K562 (cell line): ENCODE measurements around the gene FAM118B. TPM values are rescaled to one million over a fixed set of nuclear protein-coding genes. Genes with fewer than 3 reads are reported as not detected.

Experiments
- CREBBP ChIP-seq: IDR thresholded peaks from one replicate; pipeline ENCODE4 v1.6.1; 2012; ENCODE audit warnings: low read depth, mild to moderate bottlenecking, control low read depth, inconsistent platforms, low read length
- DIDO1 ChIP-seq: fragments of 450-650 bp; IDR thresholded peaks from 2 replicates; pipeline ENCODE4 v1.6.1; 2016; ENCODE audit warnings: low read depth, missing biosample characterization, missing genetic modification characterization
- EGR1 ChIP-seq: fragments of 450-650 bp; conservative IDR thresholded peaks from 2 replicates; pipeline ENCODE4 v1.6.1; 2017; ENCODE audit warnings: mild to moderate bottlenecking
- GABPB2 ChIP-seq: fragments of 250-450 bp; sonication (Bioruptor Pico); conservative IDR thresholded peaks from 2 replicates; pipeline ENCODE4 v1.5.1; 2021; ENCODE audit warnings: mild to moderate bottlenecking
- GTF2E2 ChIP-seq: fragments of 200-800 bp; sonication (Bioruptor generic); IDR thresholded peaks from 2 replicates; pipeline ENCODE4 v1.6.1; 2016; ENCODE audit warnings: missing genetic modification characterization, missing compliant biosample characterization
- KDM5B ChIP-seq: fragments of 200-600 bp; sonication (generic); IDR thresholded peaks from 2 replicates; pipeline ENCODE4 v1.6.1; 2012; ENCODE audit warnings: low read depth, mild to moderate bottlenecking, moderate library complexity, low read length, control low read depth, inconsistent platforms; ENCODE audit not compliant: insufficient replicate concordance
- KLF13 ChIP-seq: fragments of 450-650 bp; IDR thresholded peaks from 2 replicates; pipeline ENCODE4 v1.6.1; 2016; ENCODE audit warnings: missing genetic modification characterization, low read depth, mild to moderate bottlenecking, missing compliant biosample characterization, moderate library complexity, borderline replicate concordance
- MED1 ChIP-seq: sonication (generic); formaldehyde crosslinking; IDR thresholded peaks from 2 replicates; pipeline ENCODE4 v1.8.1; 2023; ENCODE audit warnings: missing genetic modification reagents, borderline replicate concordance
- PHB2 ChIP-seq: fragments of 450-650 bp; IDR thresholded peaks from 2 replicates; pipeline ENCODE4 v1.6.1; 2017; ENCODE audit warnings: low read depth
- RBBP5 ChIP-seq: fragments of 200-600 bp; sonication (generic); IDR thresholded peaks from 2 replicates; pipeline ENCODE4 v1.6.1; 2012; ENCODE audit warnings: borderline replicate concordance, mild to moderate bottlenecking, low read length, control low read depth, inconsistent platforms; ENCODE audit not compliant: insufficient read depth, poor library complexity, severe bottlenecking
- RBM14 ChIP-seq: fragments of 200-400 bp; formaldehyde crosslinking; IDR thresholded peaks from 2 replicates; pipeline ENCODE4 v1.6.1; 2018; ENCODE audit warnings: low read depth, mild to moderate bottlenecking, low read length, moderate library complexity, borderline replicate concordance; ENCODE audit not compliant: insufficient read depth
- TBP ChIP-seq: optimal IDR thresholded peaks from 2 replicates; pipeline ENCODE3; 2011; ENCODE audit warnings: low read depth, low read length, improper control_type of control experiment
- polyA plus RNA-seq, 8 experiments: library from polyadenylated mRNA; depleted of rRNA in 4 of 8; stranded (reverse) in 5 of 8; unstranded in 3 of 8; fragments of >200 nt; fragmentation: Nextera tagmentation in 2 of 8; fragmentation: Illumina TruSeq in 1 of 8; extraction: Ambion mirVana in 2 of 8; extraction: Trizol in 1 of 8; gene quantifications; 2 replicates each; pipeline versions ENCODE4 v1.2.1 to v1.2.3, GENCODE V29; 2011 to 2014; ENCODE audit warnings: inconsistent platforms in 1 of 8, missing spikeins in 1 of 8
- total RNA-seq, 7 experiments: library from RNA; depleted of rRNA in 6 of 7; stranded (reverse); fragments of >200 nt in 6 of 7; fragmentation: Illumina TruSeq in 2 of 7; extraction: Trizol in 2 of 7; gene quantifications; 2 replicates each; pipeline versions ENCODE4 v1.2.1 to v1.2.3, GENCODE V29; 2011 to 2021; ENCODE audit warnings: low replicate concordance in 1 of 7
- TF ChIP-seq, protein P1 (sequence below), 2 experiments: IDR thresholded peaks in 1 of 2; conservative IDR thresholded peaks in 1 of 2; 2 replicates each; pipeline ENCODE4 v1.6.1; 2016; ENCODE audit warnings: low read depth in 2 of 2, mild to moderate bottlenecking in 1 of 2, missing compliant biosample characterization in 1 of 2, missing genetic modification characterization in 1 of 2, moderate library complexity in 1 of 2
- TF ChIP-seq, protein P2 (sequence below), 3 experiments: fragments of 200-800 bp in 1 of 3; fragments of 250-450 bp in 1 of 3; fragments of 450-650 bp in 1 of 3; sonication (Bioruptor Pico) in 1 of 3; sonication (Bioruptor generic) in 1 of 3; formaldehyde crosslinking in 1 of 3; IDR thresholded peaks; 2 replicates each; pipeline versions ENCODE4 v1.6.1 to v1.8.0; 2016 to 2022; ENCODE audit warnings: mild to moderate bottlenecking in 2 of 3, missing genetic modification characterization in 2 of 3, missing compliant biosample characterization in 1 of 3, moderate library complexity in 1 of 3
- TF ChIP-seq, protein P3 (sequence below): fragments of 250-450 bp; sonication (Bioruptor Pico); IDR thresholded peaks from 2 replicates; pipeline ENCODE4 v1.5.0; 2020; ENCODE audit warnings: mild to moderate bottlenecking, borderline replicate concordance

FAM118B gene
- total and polyA plus RNA-seq, 9 of the 15 experiments (the other 6 are each of a cell fraction or from before 2014, with no cell fraction given), result 12.0 to 49.0 (median 22.1) TPM

DNA sequence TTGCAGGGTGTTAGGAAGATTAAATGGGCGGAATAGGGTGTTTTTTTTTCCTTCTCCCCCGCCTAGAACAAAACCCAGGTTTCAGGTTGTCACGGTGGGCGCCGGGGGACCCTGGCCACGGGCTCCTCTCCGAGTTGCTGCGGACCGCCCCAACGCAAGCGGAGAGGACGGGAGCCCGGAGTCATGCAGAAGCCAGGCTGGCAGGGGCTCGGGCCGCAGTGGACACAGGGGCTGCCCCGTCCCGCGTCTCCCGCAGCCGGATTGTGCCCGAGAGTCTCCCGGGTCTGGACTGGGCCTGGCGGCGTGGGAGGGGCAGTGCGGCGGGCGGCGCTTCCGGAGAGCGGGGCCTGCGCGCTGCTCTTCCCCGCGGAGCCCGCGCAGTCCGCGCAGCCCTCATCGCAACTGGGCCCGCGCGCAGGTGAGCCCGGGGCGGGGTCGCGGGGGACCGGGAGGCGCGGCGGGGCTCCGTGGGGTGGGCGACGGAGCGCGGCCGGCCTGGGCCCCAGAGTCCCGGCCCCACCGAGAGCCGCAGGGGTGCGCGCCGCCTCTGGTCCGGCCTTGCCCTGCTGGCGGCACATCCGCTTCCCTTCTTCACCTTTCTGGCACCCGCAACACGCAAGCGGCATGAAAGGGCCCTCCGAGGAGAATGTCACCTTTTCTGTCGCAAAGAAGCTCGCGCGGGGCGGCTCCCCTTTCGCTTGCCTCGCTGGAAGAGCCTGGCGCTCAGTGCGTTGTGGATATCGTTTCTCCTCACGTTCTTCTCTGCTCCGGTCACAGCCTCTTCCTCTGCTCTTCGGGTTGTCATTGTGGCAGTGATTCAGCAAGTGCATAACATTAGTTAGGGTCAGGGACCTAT lies 71.4 kb downstream of the FAM118B start, which contains the start of gene TIRAP (continued):
- TF ChIP-seq CREBBP (no peak), TBP (peak; percentile 23), GTF2E2 (tag) (no peak), EGR1 (0 out of 2 replicates have a peak, but pooled peaks have one; percentile 23), KLF13 (tag) (no peak), RBM14 (no peak), GABPB2 (CRISPR knock-in tag) (no peak), KDM5B (peak; percentile 60), DIDO1 (tag) (no peak), PHB2 (no peak), MED1 (CRISPR knock-in tag) (no peak), RBBP5 (no peak)
- TF ChIP-seq, protein P1, sequence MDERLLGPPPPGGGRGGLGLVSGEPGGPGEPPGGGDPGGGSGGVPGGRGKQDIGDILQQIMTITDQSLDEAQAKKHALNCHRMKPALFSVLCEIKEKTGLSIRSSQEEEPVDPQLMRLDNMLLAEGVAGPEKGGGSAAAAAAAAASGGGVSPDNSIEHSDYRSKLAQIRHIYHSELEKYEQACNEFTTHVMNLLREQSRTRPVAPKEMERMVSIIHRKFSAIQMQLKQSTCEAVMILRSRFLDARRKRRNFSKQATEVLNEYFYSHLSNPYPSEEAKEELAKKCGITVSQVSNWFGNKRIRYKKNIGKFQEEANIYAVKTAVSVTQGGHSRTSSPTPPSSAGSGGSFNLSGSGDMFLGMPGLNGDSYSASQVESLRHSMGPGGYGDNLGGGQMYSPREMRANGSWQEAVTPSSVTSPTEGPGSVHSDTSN (CRISPR knock-in tag; IDR thresholded peaks at IDR 0.05; ENCODE audit: low read depth), result no peak
- TF ChIP-seq, protein P1 (tag; conservative IDR thresholded peaks at IDR 0.05; ENCODE audit: low read depth), result no peak
- TF ChIP-seq, protein P2, sequence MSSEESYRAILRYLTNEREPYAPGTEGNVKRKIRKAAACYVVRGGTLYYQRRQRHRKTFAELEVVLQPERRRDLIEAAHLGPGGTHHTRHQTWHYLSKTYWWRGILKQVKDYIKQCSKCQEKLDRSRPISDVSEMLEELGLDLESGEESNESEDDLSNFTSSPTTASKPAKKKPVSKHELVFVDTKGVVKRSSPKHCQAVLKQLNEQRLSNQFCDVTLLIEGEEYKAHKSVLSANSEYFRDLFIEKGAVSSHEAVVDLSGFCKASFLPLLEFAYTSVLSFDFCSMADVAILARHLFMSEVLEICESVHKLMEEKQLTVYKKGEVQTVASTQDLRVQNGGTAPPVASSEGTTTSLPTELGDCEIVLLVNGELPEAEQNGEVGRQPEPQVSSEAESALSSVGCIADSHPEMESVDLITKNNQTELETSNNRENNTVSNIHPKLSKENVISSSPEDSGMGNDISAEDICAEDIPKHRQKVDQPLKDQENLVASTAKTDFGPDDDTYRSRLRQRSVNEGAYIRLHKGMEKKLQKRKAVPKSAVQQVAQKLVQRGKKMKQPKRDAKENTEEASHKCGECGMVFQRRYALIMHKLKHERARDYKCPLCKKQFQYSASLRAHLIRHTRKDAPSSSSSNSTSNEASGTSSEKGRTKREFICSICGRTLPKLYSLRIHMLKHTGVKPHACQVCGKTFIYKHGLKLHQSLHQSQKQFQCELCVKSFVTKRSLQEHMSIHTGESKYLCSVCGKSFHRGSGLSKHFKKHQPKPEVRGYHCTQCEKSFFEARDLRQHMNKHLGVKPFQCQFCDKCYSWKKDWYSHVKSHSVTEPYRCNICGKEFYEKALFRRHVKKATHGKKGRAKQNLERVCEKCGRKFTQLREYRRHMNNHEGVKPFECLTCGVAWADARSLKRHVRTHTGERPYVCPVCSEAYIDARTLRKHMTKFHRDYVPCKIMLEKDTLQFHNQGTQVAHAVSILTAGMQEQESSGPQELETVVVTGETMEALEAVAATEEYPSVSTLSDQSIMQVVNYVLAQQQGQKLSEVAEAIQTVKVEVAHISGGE (CRISPR knock-in tag; IDR thresholded peaks at IDR 0.05), result peak in 2 of 3 experiments; percentile 69 to 88; a peak in 5 of 6 replicates
- TF ChIP-seq, protein P3, sequence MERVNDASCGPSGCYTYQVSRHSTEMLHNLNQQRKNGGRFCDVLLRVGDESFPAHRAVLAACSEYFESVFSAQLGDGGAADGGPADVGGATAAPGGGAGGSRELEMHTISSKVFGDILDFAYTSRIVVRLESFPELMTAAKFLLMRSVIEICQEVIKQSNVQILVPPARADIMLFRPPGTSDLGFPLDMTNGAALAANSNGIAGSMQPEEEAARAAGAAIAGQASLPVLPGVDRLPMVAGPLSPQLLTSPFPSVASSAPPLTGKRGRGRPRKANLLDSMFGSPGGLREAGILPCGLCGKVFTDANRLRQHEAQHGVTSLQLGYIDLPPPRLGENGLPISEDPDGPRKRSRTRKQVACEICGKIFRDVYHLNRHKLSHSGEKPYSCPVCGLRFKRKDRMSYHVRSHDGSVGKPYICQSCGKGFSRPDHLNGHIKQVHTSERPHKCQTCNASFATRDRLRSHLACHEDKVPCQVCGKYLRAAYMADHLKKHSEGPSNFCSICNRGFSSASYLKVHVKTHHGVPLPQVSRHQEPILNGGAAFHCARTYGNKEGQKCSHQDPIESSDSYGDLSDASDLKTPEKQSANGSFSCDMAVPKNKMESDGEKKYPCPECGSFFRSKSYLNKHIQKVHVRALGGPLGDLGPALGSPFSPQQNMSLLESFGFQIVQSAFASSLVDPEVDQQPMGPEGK (CRISPR knock-in tag), result no peak
